ENCODE measurements around the gene GPC5. TPM values are rescaled to one million over a fixed set of nuclear protein-coding genes. Genes with fewer than 3 reads are reported as not detected.

The GPC5 gene
- total and polyA plus RNA-seq, 2 donors (not counting 3 experiments of a cell fraction or from before 2014, with no cell fraction given): 0.59 to 0.97 TPM

GRCh38 chr13:91825516-91825915, 427.1 kb downstream of the GPC5 start:
- H3K27me3 ChIP-seq (ENCODE audit: control insufficient read depth in 2 of 2, insufficient read depth in 2 of 2, low read length in 2 of 2): no peaks in the 10 kb centered on the region
- H3K36me3 ChIP-seq (ENCODE audit: control insufficient read depth in 2 of 2, extremely low read depth in 1 of 2, insufficient read depth in 2 of 2, low read length in 2 of 2): no peaks in the 10 kb centered on the region
- H2AFZ ChIP-seq (ENCODE audit: low read depth, low read length): no peak overlapping the region
- H3K9me1 ChIP-seq (replicated peaks; ENCODE audit: control insufficient read depth, extremely low read depth, insufficient read depth, low read length): no peaks in the 10 kb centered on the region
- no TSS peak for BruUV-seq (replicated peaks)
- H3K4me3 ChIP-seq (replicated peaks in 1 of 3; ENCODE audit: insufficient read depth in 1 of 3, low read depth in 1 of 3, low read length in 3 of 3): no peak overlapping the region
- no peak for FAIRE-seq
- no peaks in the 10 kb centered on the region for H3K4me1 ChIP-seq (ENCODE audit: control insufficient read depth, extremely low read depth, insufficient read depth, low read length)
- H3K9me3 ChIP-seq (replicated peaks; ENCODE audit: control insufficient read depth, insufficient read depth, low read length): no peaks in the 10 kb centered on the region
- intact Hi-C loops (cut with micrococcal nuclease): no loop called here
- ChIA-PET CTCF (no interaction called here), POLR2A (no interaction called here)
- H3K9ac ChIP-seq (replicated peaks; ENCODE audit: extremely low read depth, insufficient read depth, low read length): no peak overlapping the region
- no peaks in the 10 kb centered on the region for H4K20me1 ChIP-seq (replicated peaks; ENCODE audit: control insufficient read depth, extremely low read depth, insufficient read depth, low read length)
- DNase-seq (ENCODE audit: low read depth, low spot score): no peak
- H3K4me2 ChIP-seq (ENCODE audit: insufficient read depth, low read length): no peak overlapping the region
- H3K79me2 ChIP-seq (ENCODE audit: control insufficient read depth, insufficient read depth, low read length): no peaks in the 10 kb centered on the region
- dilution Hi-C loops (cut with MboI; ENCODE audit: extremely low pct_ligation_motif_present, low sequenced_read_pairs): no loop called here
- TF ChIP-seq FOS (IDR thresholded peaks at IDR 0.05; ENCODE audit: borderline replicate concordance, insufficient read depth, low read length) (no peak), POLR2A (IDR thresholded peaks at IDR 0.05; ENCODE audit: low read depth, low read length) (no peak), MYC (IDR thresholded peaks at IDR 0.05; ENCODE audit: low read depth, low read length) (no peak)
- no peak overlapping the region for H3K27ac ChIP-seq (ENCODE audit: insufficient read depth, low read depth, low read length)

DNA sequence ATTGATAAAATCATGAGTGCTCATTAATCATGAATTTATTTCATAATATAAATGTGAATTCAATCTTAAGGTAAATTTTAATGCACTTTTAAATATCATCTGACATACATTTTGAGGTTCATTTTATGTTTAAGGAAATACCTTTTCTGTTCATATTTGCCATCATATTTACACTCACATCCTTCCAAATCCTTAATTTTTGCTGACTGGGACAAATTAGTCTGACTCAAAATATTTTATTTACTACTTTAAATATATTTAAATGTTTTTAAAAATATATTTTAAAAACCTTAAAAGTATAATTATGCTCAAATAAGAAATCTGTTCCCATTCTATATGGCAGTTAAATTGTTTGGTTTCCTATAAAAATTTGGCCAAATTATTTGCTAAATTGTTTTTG, 438.1 kb downstream of the GPC5 start:
- no peaks in the 10 kb centered on the region for H3K9me3 ChIP-seq (replicated peaks; ENCODE audit: control insufficient read depth, insufficient read depth, low read length)
- DNase-seq (ENCODE audit: low read depth, low spot score) (no peak), FAIRE-seq (no peak)
- no peaks in the 10 kb centered on the region for H3K4me1 ChIP-seq (ENCODE audit: control insufficient read depth, extremely low read depth, insufficient read depth, low read length)
- dilution Hi-C loops (cut with MboI; ENCODE audit: extremely low pct_ligation_motif_present, low sequenced_read_pairs) (no loop called here), intact Hi-C loops (cut with micrococcal nuclease) (no loop called here)
- no peaks in the 10 kb centered on the region for H3K27me3 ChIP-seq (ENCODE audit: control insufficient read depth in 2 of 2, insufficient read depth in 2 of 2, low read length in 2 of 2)
- no peak overlapping the region for H2AFZ ChIP-seq (ENCODE audit: low read depth, low read length)
- H3K9me1 ChIP-seq (replicated peaks; ENCODE audit: control insufficient read depth, extremely low read depth, insufficient read depth, low read length): no peaks in the 10 kb centered on the region
- no peak overlapping the region for H3K4me2 ChIP-seq (ENCODE audit: insufficient read depth, low read length)
- H4K20me1 ChIP-seq (replicated peaks; ENCODE audit: control insufficient read depth, extremely low read depth, insufficient read depth, low read length): no peaks in the 10 kb centered on the region
- POLR2A ChIA-PET: no interaction called here
- H3K36me3 ChIP-seq (ENCODE audit: control insufficient read depth in 2 of 2, extremely low read depth in 1 of 2, insufficient read depth in 2 of 2, low read length in 2 of 2): no peaks in the 10 kb centered on the region
- no peak overlapping the region for H3K27ac ChIP-seq (ENCODE audit: insufficient read depth, low read depth, low read length)
- BruUV-seq (replicated peaks): no TSS peak
- no peak for TF ChIP-seq CTCF (IDR thresholded peaks at IDR 0.05; ENCODE audit: extremely low read depth in 1 of 2, insufficient read depth in 1 of 2, low read depth in 1 of 2, low read length in 2 of 2)
- no peak for TF ChIP-seq POLR2A (IDR thresholded peaks at IDR 0.05; ENCODE audit: low read depth, low read length)
- no peak for TF ChIP-seq MAX (IDR thresholded peaks at IDR 0.05; ENCODE audit: insufficient read depth, insufficient read length)
- TF ChIP-seq MYC (IDR thresholded peaks at IDR 0.05; ENCODE audit: low read depth, low read length): no peak
- TF ChIP-seq FOS (IDR thresholded peaks at IDR 0.05; ENCODE audit: borderline replicate concordance, insufficient read depth, low read length): no peak
- no peak for TF ChIP-seq EZH2 (IDR thresholded peaks at IDR 0.05; ENCODE audit: borderline replicate concordance, low read depth, low read length, severe bottlenecking)
- no peak for TF ChIP-seq GATA2 (IDR thresholded peaks at IDR 0.05; ENCODE audit: insufficient read depth, insufficient read length, low read depth, low read length)
- no peak for TF ChIP-seq POLR2AphosphoS5 (IDR thresholded peaks at IDR 0.05; ENCODE audit: insufficient read depth, low read depth, low read length)
- no peak for TF ChIP-seq JUN (IDR thresholded peaks at IDR 0.05; ENCODE audit: borderline replicate concordance, insufficient read depth, insufficient read length, low read depth)
- CTCF ChIA-PET: no interaction called here
- no peak overlapping the region for H3K4me3 ChIP-seq (replicated peaks in 1 of 3; ENCODE audit: insufficient read depth in 1 of 3, low read depth in 1 of 3, low read length in 3 of 3)
- H3K79me2 ChIP-seq (ENCODE audit: control insufficient read depth, insufficient read depth, low read length): no peaks in the 10 kb centered on the region
- no peak overlapping the region for H3K9ac ChIP-seq (replicated peaks; ENCODE audit: extremely low read depth, insufficient read depth, low read length)

All from endothelial cell of umbilical vein (primary cell).